ENCODE results near the gene GSDME. TPM values are rescaled to one million over a fixed set of nuclear protein-coding genes. Genes with fewer than 3 reads are reported as not detected.
"Not testable (repeated sequence)": the region's sequence is repeated elsewhere in the genome, so short reads cannot be mapped to it uniquely, and the experiment has no call there.

The GSDME gene
- polyA plus RNA-seq, 1 donor: 8.1 TPM

GRCh38 chr7:24742506-24743162, 14.6 kb downstream of the GSDME start:
- DNase-seq (ENCODE audit: low read depth): no peak

- no peak for DNase-seq (ENCODE audit: low read depth)
Observed at GRCh38 chr7:24741679-24742505, 15.4 kb downstream of the GSDME start.

- no peak for DNase-seq (ENCODE audit: low read depth)
Observed at GRCh38 chr7:24740871-24741270, 16.4 kb downstream of the GSDME start.

- DNase-seq (ENCODE audit: low read depth): no peak
Observed at GRCh38 chr7:24739306-24739705, 18.0 kb downstream of the GSDME start.

- DNase-seq (ENCODE audit: low read depth): no peak
Observed at GRCh38 chr7:24738577-24738976, 18.7 kb downstream of the GSDME start.

GRCh38 chr7:24737281-24737680, 20.0 kb downstream of the GSDME start:
- DNase-seq (ENCODE audit: low read depth): no peak

GRCh38 chr7:24735594-24735993, 21.7 kb downstream of the GSDME start:
- not testable (repeated sequence) for DNase-seq (ENCODE audit: low read depth)

GRCh38 chr7:24734306-24734705, 23.0 kb downstream of the GSDME start:
- no peak for DNase-seq (ENCODE audit: low read depth)

- DNase-seq (ENCODE audit: low read depth): no peak
Observed at GRCh38 chr7:24733414-24734060, 23.7 kb downstream of the GSDME start.

GRCh38 chr7:24732646-24733413, 24.4 kb downstream of the GSDME start:
- no peak for DNase-seq (ENCODE audit: low read depth)

GRCh38 chr7:24731313-24731712, 26.0 kb downstream of the GSDME start:
- no peak for DNase-seq (ENCODE audit: low read depth)

- no peak for DNase-seq (ENCODE audit: low read depth)
Observed at GRCh38 chr7:24730018-24730369, 27.3 kb downstream of the GSDME start.

GRCh38 chr7:24729365-24730017, 27.8 kb downstream of the GSDME start:
- DNase-seq (ENCODE audit: low read depth): no peak

GRCh38 chr7:24728503-24729364, 28.5 kb downstream of the GSDME start:
- no peak for DNase-seq (ENCODE audit: low read depth)

- no peak for DNase-seq (ENCODE audit: low read depth)
Observed at GRCh38 chr7:24728121-24728500, 29.2 kb downstream of the GSDME start.

- DNase-seq (ENCODE audit: low read depth): no peak
Observed at GRCh38 chr7:24727154-24728120, 29.8 kb downstream of the GSDME start.

- DNase-seq (ENCODE audit: low read depth): no peak
Observed at GRCh38 chr7:24725554-24726241, 31.6 kb downstream of the GSDME start.

GRCh38 chr7:24724451-24725190, 32.6 kb downstream of the GSDME start:
- no peak for DNase-seq (ENCODE audit: low read depth)
